ENCODE data around the gene KRT33A.

GRCh38 chr17:41340934-41341861 is 9.4 kb downstream of the KRT33A start:
- TF ChIP-seq EZH2 (IDR thresholded peaks at IDR 0.05): no peak
- TF ChIP-seq POLR2AphosphoS5 (IDR thresholded peaks at IDR 0.05; ENCODE audit: borderline replicate concordance, low read depth, low read length): no peak
- TF ChIP-seq FOXP2 (optimal IDR thresholded peaks at IDR 0.05; ENCODE audit: control extremely low read depth, extremely low read length, insufficient read depth): no peak

Measured in SK-N-MC (cell line).